ENCODE measurements around the gene MARK4.

MARK4 gene

DNA sequence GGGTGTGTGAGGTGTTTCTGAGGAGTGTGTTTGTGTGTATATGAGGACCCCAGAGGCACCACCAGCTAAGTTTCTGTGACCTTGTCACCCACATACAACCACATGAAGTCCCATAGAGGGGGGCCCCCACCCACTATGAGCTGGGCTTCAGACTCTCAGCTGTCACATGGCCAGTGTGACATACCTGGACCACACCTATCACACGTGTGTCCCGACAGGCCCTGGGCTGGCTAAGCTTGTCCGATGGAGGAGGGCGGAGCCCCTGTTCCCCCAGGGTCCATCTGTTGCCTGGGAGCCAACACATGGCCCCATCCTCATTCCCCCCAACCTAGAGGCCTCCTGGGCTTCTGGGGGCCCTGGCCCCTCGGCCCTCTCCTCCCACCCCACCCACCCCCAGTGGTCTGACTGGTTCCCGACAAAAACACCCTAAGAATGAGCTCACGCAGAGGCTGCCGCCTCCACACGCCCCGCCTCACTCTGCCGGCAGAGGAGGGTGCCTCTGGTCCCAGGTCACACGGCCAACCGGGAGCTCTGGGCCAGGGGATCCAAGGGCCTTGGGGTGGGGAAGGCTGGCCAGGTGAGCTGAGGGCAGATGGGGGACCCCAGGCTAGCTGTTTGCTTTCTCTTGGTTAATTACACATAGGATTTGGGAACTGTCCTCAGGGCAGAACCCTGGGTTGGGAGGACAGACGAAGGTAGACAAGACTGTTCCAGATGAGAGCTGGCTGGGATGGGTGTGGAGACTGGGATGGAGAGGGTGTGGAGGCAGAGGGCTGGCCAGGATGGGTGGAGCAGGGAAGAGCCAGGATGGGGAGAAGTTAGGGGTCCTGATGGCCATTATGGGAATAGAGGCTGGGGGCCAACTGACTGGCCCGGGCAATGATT lies 93.8 kb downstream of the MARK4 start:
- DNase-seq, result no peak

DNA sequence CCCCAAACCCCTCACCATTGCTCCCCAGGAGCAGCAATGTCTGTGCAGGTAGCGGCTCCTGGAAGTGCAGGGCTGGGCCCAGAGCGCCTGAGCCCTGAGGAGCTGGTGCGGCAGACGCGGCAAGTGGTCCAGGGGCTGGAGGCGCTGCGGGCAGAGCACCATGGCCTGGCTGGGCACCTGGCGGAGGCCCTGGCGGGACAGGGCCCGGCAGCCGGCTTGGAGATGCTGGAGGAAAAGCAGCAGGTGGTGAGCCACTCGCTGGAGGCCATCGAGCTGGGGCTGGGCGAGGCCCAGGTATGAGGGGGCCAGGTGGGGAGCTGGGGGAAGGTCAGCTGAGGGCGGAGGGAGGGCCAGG lies 94.4 kb downstream of the MARK4 start:
- no peak for DNase-seq

DNA sequence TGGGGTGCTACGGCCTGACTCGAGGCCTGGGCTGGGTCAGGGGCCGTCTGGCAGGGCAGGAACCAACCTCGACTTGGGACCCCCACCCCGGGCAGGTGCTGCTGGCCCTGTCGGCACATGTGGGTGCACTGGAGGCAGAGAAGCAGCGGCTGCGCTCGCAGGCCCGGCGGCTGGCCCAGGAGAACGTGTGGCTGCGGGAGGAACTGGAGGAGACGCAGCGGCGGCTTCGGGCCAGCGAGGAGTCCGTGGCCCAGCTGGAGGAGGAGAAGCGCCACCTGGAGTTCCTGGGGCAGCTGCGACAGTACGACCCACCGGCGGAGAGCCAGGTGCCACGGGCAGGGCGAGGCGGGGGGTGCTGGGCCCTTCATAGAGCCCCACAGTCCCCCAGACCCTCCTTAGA lies 95.4 kb downstream of the MARK4 start:
- no peak for DNase-seq

DNA sequence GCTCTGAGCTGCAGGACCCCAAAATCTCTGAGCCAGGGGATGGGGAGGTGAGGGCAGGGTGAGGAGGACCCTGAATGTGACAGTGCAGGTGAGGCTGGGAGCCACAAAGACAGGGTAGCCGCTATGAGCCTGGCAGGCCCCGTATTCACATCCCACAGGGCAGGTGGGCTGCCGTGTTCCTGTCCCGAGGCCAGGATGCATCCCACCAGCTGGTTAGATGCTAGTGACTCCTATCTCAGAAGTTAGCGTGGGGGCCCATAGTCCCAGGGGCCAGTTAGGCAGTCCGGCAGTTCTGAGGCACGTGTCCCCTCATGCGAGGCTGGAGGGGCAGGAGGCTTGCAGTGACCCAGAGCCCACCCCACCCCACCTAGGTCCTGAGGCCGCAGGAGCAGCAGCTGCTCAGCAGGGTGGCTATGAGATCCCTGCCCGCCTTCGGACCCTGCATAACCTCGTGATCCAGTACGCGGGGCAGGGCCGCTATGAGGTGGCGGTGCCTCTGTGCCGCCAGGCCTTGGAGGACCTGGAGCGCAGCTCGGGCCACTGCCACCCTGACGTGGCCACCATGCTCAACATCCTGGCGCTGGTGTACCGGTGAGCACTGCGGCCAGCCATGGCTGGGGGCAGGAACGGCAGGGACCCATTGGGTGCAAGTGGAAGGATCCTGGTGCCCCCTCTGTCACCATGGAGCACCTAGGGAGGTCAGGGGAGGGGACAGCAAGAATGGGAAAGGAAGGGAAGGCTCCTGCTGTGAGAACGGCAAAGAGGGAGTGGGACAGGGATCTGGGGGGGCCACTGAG lies 96.7 kb downstream of the MARK4 start:
- no peak for DNase-seq

DNA sequence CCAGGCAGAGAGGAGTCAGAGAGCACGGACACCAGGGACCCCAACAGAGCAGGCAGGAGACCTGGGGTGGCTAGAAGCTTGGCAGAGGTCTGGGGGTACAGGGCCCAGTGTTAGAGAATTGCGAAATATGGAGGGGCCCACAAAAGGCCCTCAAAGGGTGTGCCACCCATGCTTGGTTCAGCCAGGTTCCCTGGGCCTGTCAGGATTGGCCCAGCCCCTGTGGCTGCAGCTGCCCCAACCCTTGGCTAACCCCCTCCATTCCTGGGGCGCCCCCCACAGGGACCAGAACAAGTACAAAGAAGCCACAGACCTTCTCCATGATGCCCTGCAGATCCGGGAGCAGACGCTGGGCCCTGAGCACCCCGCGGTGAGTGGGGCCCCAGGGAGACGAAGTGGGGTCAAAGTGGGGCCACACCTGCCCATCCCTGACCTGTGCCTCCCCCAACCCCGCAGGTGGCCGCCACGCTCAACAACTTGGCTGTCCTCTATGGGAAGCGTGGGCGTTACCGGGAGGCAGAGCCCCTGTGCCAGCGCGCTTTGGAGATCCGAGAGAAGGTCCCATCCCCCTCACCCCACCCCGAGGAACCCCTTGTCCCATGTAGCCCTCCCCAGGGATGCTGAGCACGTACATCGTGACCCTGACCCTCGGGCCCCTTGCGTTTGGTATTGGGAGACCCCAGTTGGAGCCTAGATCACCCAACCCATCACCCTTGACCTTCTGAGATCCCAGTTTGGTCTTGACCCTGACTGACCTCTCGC lies 97.5 kb downstream of the MARK4 start:
- DNase-seq, result no peak

DNA sequence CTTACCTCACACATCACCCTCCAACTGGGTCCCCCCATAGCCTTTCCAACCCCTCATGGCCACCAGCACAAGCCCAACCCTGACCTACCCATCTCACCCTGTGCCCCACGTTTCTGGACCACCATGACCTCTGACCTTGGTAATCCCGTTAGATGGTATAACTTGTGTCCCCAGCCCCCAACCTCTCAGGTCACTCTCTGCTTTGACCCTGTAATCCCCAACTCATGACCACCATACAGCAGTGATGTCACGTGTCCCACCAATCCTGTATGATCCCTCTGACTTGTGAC lies 98.0 kb downstream of the MARK4 start:
- no peak for DNase-seq

DNA sequence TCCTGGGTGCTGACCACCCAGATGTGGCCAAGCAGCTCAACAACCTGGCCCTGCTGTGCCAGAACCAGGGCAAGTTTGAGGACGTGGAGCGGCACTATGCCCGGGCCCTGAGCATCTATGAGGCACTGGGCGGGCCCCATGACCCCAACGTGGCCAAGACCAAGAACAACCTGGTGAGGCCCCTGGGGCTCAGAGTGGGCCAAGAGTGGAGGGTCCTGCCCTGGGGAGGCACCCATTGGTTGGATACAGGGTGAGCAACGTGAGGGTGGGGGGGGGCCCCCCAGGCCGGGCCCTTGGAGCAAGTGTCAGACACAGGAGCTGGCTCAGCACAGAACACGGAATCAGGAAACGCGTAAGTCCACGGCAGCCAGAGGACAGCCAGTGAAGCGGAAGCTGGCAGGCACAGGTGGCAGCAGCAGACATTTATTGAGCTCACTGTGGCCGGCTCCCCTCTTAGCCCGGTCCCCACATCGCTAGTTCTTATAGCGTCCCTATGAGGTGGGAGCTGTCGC lies 98.4 kb downstream of the MARK4 start:
- no peak for DNase-seq

DNA sequence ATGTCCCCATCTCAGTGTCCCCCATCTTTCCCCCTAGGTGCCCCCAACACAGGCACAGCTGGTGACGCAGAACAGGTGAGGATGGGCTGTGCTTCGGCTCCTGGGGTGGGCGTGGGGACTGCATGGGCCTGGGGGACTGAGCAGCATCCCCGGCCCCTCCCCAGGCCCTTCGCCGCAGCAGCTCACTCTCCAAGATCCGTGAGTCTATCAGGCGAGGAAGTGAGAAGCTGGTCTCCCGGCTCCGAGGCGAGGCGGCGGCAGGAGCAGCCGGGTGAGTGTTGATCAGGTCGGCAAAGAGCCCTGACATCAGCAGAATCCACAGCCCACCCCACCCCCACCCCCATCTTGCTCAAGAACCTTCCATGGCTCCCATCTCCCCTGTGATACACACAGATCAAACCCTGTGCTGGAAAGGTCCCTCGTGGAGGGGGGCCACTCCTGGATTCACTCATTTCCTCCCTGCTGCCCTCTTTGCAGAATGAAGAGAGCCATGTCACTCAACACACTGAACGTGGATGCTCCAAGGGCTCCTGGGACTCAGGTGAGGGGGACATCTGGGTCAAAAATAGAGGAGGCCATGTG lies 99.5 kb downstream of the MARK4 start:
- no peak for DNase-seq

DNA sequence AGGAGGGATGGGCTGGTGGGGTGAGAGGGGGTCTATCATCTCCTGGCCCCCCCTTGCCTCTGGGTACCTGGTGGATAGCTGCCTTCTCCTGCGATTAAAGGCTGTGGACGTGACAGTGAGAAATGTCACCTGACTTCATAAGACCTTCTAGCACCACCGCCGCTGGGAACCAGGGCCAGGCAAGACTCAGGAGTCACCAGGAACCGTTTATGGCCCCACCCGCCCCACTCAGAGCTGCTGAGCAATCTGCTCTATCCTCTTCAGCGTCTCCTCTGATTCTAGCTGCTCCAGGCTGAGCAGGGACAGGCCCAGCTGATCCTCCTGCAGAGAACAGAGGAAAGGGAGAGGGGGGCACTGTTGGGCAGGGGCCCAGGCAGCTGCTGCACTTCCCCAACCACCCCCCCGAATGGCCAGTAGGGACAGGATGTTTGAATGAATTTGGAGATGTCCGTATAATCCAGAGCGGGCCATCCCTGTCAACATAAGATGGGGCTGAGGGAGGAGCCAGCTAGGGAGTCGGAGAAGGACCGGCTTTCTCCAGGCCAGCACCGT lies 100.4 kb downstream of the MARK4 start:
- DNase-seq, result no peak

DNA sequence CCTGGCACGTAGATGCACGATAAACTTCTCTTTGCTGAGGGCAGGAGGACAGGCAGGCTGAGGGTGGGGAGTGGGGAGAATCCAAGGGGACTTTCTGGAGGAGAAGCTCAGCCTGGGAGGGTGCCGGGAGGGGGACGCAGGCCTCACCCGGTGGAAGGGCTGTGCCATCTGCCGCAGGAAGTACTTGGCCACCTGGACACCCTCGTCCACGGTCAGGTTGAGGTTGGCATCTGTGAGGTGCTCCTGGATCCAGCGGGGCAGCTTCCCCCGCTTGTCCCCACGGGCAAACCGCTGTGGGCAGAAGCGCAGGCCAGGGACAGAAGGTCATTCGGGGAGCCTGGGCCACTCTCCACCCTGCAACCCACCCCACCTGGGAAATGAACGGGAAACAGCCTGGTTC lies 101.0 kb downstream of the MARK4 start:
- DNase-seq, result no peak

DNA sequence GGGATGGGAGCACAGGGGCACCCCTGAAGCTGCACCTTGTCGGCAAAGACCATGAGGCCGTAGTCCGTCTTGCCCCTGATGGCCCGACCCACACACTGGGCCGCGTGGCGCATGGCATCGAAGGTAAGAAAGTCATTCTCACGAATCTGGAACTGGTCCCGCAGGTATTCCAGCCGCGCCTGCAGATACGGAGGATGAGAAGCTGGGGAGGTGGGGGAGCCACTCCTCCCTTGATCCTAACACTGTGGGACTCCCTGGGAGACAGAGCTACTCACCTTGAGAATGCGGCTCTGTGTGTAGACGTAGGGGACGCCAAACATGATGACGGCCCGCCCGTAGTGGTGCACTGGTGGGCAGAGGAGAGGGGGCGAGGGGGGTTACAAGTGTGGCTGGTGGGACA lies 101.4 kb downstream of the MARK4 start:
- DNase-seq, result no peak

DNA sequence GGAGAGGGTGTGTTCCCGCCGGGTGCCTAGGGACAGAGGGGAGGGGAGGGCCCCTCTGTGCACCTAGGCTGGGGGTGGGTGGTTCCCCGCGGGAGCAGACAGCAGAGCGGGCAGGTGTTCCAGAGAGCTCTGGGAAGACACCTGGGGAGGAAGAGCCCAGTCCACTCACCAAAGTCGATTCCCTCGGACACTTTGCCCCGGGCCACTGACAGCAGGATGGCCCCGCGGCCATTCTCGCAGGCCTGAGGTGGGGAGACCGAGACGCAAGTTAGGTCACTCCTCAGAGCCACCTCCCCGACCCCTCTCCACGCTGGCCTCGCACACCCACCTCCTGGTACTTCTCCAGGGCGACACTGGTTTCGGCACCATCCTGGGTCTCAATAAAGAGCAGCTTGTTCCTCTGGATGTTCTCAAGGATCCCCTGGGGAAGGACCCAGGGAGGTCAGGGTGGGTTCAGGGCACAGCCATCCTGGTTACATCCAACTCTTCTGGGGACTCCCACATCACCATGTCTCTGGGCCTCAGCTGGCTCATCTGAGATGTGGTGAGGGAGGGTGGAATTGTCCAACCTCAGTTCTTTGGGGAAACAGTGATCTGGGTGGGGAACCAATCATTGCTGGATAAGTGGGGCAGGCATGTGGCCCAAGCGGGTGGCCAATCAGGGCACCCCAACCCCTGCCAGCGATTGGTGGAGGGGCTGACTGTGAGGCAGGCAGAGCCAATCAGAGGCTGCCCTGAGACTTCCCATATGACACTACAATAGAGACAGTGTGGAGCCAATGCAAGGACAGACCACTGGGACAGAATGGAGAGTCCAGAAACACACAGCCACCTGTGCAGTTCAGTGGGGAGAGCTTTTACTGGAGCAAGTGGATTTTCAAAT lies 102.1 kb downstream of the MARK4 start:
- DNase-seq, result no peak

DNA sequence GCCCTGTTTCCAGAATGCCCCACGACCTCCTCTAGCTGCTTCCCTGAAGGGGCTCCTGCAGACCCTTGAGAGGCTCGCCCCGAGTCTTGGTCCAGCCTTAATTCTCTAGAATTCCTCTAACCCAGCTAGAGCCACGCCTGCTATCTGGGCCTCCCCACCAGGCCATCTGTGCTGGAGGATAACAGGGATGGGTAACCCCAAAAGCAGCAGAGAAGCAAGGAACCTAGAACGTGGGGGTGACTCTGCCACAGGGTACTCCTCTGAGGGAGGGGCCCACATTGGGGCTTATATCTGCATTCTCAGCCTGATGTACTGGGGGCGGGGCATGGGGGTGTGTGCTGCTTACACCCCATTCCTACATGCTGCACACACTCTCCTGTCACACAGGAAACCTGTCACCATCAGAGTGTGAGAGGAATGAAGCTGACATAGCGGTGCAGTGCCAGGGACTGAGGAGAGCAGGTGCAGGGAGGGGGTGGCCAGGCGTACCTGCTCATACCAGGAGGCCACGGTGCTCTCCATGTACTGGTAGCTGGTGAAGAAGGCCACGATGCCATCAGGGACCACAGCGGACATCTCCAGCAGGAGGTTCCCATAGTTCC lies 103.3 kb downstream of the MARK4 start:
- DNase-seq, result no peak
